Left cardiac atrium (tissue), 4 donors: ENCODE measurements around the gene MTHFD1L. TPM values are rescaled to one million over a fixed set of nuclear protein-coding genes. Genes with fewer than 3 reads are reported as not detected.
"Not testable (repeated sequence)": the region's sequence is repeated elsewhere in the genome, so short reads cannot be mapped to it uniquely, and the experiment has no call there.

ENCODE experiments used
- ATAC-seq, 2 donors: fragments of 200-7000 bp; cut with Tn5 transposase; one replicate each; pipeline ENCODE4 v1.9.1; 2020; ENCODE audit warnings: mild to moderate bottlenecking in 2 of 2, moderate library complexity in 2 of 2
- DNase-seq: peaks from one replicate; pipeline ENCODE4 v3.0.0-alpha.2; 2020
- intact Hi-C, 2 donors: fragments of 100-400 bp; cut with DNase I; formaldehyde crosslinking; loops; one replicate each; pipeline versions ENCODE4 v1.14.1 to v1.15.1; 2022 to 2023
- total RNA-seq, 2 donors: library from RNA; stranded (reverse); fragmentation: NEBNext Ultra II Directional; extraction: Animal tissue kit (Norgen Biotek cat#: 25700); gene quantifications; one replicate each; pipeline ENCODE4 v1.2.1, GENCODE V29; 2021
- donor health status: DM: no; HTN: yes; CAD: no.
- donor health status: DM: no; HTN: yes; CAD: no; lungs with severe emphysema.
- donor health status: DM: yes; HTN: yes; CAD: no.
- donor health status: Dilated cardiomyopathy.

MTHFD1L gene
- total RNA-seq, 2 donors from 2014 or later = 4.8 to 19.7 TPM

DNA sequence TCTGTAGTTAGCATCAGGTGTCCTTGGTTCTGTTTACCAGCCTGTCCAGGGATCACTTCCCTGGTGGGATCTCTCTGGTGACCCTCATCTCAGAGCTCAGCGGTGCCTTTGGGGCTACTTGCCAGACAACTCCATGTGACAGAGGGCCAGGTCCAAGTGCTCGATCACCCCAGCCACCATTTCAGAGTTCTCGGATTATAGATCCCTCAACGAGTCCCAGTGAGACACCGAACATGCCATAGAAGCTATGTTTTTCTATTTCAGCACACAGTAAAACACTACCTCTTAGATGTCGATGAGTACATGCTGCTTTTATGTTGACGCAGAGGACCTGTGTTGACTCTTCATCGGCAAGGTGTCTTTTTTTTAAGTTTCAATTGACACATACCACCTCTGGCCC, 204.1 kb downstream of the MTHFD1L start:
- no peak for DNase-seq
- intact Hi-C loops = no loop called here
- ATAC-seq = no peak

DNA sequence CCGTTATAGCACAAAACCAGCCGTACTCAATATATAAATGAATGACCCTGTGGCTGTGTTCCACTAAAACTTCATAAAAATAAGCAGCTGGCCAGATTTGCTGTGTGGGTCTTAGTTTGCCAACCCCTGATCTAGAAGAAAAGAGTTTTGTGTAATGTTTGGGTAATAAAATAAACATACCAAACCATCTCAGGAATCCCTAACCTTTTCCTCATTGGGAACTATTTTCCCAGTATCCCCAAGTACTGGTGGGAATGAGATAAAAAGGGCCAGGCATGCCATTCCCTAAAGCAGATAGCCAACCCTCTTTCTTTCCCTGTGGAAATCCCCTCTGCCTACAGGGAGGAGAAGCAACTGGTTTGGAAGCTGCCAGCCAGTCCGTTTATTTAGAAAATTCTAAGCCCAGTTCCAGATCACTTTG, 205.1 kb downstream of the MTHFD1L start:
- DNase-seq (no peak), ATAC-seq (peak; percentile 20 to 25)
- intact Hi-C loops = no loop called here

DNA sequence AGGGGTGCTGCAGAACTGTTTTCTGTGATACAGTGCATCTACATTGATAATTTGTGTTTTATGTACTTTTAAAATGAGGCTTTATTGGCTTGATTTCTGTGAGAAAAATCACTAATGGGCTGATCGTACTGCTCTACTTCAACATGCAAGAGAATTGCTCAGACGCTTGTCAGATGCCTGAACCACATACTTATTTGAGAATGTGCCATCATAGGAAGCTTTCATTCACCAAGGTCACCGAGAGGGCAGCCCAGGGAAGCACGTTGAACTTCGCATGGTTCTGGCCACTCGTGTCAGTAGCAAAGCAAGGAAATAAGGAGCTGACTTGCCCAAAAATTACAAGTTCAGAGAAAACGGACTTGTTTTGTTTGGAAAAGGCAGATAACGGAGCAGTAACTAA, 205.8 kb downstream of the MTHFD1L start:
- DNase-seq = peak; percentile 63
- ATAC-seq = peak; percentile 78 to 79
- intact Hi-C loops = no loop called here

DNA sequence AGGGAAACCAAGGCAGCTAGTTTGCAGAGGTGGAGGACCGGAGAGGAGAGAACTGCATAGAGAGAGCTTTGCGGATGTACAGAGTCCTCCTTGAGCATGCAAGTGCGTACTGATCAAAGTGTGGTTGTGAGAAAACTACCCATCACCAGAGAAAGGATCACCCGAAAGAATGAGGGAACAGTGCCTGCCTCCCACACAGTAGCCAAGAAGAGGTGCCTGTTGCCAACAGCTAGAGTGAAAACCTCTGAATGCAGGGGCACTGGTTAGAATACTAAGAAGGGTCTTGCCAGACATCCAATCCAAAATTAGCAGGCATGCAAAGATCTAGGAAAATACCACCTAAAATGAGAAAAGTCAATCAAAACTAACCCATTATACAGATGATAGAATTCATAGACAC, 207.6 kb downstream of the MTHFD1L start:
- DNase-seq = no peak
- intact Hi-C loops = no loop called here

DNA sequence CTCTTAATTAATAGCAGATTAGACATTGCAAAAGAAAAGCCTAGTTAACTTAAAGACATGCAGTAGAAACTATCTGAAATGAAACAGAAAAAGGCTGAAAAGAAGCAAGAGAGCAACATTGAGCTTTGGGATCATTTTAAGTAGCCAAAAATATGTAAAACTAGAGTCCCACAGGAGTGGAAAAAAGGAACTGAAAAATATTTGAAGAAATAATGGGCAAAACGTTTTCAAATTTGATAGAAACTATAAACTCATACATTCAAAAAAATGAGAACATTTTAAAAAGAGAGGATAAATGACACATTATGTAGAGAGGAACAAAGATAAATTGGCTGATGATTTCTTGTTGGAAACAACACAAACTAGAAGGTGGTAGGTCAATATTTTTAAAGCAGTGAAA, 208.2 kb downstream of the MTHFD1L start:
- no peak for ATAC-seq

More for the DNA sequence above, 207.6 kb downstream of the MTHFD1L start:
- no peak for ATAC-seq

DNA sequence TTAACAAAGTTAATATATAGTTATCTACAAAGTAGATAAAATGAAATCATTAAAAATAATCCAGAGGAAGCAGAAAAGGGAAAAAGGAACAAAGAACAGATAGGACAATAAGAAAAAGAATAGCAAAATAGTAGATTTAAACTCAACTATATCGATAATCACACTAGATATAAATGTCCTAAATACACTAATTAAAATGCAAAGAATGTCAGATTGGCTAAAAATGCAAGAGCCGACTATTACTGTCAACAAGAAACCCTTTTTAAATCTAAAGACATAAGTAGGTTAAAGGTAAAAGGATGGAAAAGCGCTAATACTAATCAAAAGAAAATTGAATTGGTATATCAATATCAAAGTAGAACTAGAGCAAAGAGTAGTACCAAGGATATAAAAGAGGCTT, 209.5 kb downstream of the MTHFD1L start:
- intact Hi-C loops = no loop called here
- ATAC-seq = no peak

More for the DNA sequence above, 208.2 kb downstream of the MTHFD1L start:
- no peak for DNase-seq
- intact Hi-C loops = no loop called here

DNA sequence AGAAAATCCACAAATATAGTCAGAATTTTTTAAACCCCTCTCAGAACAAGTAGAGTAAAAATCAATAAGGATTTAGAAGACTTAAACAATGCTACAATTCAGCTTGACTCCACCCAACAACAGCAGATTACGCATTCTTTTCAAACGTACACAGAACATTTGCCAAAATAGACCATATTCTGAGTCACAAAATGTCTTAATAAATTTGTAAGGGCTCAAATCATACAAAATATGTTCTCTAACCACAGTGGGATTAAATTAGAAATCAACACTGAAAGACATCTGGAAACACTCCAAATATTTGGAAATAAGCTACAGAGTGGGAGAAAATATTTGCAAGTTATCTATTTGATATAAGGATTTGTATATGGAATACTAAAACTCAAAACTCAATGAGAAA, 210.0 kb downstream of the MTHFD1L start:
- ATAC-seq = no peak
- intact Hi-C loops = no loop called here
- DNase-seq = no peak

More for the DNA sequence above, 209.5 kb downstream of the MTHFD1L start:
- no peak for DNase-seq

DNA sequence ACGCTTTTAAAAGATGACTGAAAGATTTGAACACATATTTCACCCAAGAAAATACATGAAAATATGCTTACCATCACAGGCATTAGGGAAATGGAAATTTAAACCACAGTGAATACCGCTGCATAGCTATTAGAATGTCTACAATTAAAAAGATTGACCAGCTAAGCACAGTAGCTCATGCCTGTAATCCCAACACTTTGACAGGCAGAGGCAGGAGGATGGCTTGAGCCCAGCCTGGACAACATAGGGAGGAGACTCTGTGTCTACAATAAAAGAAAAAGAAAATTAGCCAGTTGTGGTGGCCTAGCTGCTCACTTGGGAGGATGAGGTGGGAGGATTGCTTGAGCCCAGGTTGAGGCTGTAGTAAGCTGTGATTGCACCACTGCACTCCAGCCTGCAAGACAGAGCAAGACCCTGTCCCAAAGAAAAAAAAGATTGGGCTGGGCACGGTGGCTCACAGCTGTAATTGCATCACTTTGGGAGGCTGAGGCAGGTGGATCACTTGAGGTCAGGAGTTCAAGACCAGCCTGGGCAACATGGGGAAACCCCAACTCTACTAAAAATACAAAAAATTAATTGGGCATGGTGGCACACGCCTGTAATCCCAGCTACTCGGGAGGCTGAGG, 210.5 kb downstream of the MTHFD1L start:
- ATAC-seq = no peak
- intact Hi-C loops = no loop called here

DNA sequence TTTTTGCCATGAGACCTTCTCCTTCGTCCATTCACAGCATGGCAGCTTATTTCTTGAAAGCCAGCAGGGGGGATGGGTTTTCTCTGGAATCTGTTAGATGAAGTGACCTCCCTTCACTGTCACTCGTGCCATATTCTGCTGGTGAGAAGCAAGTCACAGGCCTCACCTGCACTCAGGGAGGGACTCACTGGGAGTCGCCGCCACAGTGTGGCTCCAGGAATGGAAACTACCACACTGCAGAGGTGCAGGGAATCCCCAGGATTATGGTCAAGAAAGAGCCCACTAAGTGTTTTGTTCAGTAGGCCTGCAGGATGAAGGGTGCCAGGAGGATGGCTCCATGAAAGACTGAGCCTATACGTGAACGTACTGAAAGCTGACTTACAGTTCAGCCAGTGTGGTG, 213.2 kb downstream of the MTHFD1L start:
- DNase-seq (no peak), ATAC-seq (no peak)
- intact Hi-C loops = no loop called here

More for the DNA sequence above, 210.5 kb downstream of the MTHFD1L start:
- no peak for DNase-seq

DNA sequence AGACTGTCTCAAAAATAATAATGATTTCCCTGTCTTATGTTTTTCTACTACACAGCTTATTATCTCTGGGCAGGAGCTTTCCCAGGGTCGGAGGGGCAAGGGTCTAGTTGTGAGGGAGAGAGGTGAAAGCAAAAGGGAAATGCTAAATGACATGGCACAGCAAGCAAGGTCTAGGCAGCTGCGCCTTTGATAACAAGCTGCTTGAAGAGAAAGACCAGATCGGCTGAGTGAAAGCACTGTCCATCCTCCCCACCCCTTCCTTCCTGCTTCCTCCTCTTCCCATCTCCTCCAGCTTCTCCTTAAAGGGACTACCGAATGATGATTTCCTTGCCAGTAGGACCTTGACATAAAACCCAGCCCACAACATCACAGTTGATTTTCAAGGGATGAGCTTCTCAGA, 216.2 kb downstream of the MTHFD1L start:
- DNase-seq = no peak
- intact Hi-C loops = no loop called here
- no peak for ATAC-seq

DNA sequence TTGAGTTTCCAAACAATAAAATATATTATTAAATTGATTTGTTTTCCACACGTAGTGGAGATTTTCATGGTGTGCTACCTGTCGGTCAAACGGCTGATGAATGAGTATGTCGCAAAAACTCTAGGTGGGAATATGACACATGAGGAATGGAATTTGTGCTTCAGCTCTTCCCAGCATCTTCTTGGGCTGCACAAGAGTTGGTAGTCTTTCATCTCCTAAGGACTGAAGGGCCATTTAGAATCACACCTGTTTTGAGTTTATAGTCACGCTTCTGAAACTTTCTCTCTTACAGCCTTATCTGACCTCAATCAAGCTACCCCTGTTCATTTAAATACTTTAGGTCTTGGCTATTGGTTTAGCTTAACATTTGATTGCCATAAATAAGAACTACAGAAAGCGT, 216.6 kb downstream of the MTHFD1L start:
- ATAC-seq = no peak
- intact Hi-C loops = no loop called here
- no peak for DNase-seq

DNA sequence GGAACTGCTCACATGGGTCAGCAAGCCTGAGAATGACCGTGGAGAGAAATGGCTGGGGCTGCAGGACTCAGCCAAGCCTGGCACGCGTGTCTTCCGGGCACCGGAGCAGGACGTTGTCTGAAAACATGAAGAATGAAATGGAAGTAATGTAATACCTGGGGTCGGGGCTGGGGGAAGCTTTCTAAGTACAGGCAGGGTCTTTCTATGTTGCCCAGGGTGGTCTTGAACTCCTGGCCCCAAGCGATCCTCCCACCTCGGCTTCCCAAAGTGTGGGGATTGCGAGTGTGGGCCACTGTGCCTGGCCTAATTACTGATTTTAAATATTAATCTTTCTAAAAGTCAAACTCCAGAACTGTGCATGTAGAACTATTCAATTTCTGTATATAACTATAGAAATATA, 218.8 kb downstream of the MTHFD1L start:
- no peak for ATAC-seq
- no peak for DNase-seq
- intact Hi-C loops = no loop called here

DNA sequence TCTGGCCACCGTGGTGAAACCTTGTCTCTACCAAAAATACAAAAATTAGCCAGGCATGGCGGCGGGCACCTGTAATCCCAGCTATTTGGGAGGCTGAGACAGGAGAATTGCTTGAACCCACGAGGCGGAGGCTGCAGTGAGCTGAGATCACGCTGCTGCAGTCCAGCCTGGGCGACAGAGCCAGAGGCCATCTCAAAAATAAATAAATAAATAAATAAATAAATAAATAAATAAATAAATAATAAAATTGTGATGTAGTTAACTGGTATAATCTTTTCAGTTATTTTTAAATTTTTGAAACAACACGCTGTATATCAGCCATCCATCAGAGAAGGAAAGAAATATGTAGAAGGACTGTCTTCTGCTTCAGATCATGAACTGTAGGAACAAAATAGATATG, 221.6 kb downstream of the MTHFD1L start:
- DNase-seq, ATAC-seq, intact Hi-C loops: not testable (repeated sequence)

DNA sequence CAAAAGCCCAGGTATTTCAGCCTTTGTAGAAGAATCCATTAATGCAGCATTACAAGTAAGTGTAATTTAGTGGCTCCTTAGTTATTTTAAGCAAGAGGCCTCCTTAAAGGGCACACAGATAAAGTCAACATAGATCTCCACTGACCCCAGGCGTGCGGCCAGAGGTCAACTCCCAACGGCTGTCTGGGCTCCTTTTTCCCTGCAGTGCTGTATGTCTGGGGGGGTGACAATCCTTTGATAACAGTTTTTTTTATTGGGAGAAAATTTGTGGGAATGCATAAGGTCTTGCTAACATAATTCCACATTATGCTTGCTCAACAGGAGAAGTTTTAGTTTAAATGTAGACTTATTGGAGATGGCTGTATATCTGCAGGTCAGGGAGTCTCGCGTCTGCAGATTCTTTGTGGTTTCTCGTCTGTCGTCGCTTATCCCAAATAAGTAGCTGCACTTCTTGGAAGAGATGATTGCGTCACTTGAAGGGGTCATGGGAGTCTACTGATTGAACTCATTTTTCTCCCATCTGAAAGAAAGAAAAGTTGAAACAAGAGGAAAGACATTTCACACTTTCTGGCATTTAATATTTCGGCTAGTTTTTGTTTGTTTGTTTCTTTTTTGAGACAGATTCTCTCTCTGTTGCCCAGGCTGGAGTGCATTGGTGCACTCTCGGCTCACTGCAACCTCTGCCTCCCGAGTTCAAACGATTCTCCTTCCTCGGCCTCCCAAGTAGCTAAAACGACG, 222.5 kb downstream of the MTHFD1L start:
- intact Hi-C loops = no loop called here
- ATAC-seq (peak; percentile 85 to 89), DNase-seq (peak; percentile 59)

DNA sequence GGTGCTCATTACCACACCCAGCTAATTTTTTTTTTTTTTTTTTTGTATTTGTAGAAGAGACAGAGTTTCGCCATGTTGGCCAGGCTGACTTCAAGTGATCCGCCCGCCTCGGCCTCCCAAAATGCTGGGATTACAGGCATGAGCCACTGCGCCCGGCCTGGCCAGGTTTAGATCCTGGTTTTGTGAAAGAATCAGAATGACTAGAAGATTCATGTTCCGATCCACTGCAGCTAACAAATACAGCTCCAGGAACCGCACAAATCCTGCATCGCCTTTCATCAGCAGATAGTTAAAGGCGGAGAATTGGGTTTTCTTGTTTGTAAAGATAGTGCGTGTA, 223.1 kb downstream of the MTHFD1L start:
- DNase-seq (no peak), ATAC-seq (no peak)
- intact Hi-C loops = no loop called here

DNA sequence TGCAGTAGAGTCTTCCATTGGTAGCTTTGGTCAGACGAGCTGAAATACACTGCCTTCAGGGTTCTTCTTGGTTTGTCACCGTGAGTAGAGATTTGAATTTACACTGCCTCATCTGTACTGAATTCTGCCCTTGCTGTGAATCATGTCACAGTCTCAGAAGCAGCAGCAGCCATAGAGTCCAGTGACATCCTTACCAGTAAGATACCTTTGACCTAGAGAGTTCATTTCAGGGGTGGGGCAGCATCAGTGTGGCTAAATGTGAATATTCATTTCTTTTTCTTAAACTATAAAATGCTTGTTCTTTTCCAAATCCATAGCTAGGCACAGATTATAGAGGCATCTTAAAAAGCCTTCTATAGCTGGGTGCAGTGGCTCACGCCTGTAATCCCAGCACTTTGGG, 223.5 kb downstream of the MTHFD1L start:
- no peak for ATAC-seq
- no peak for DNase-seq
- intact Hi-C loops = no loop called here

DNA sequence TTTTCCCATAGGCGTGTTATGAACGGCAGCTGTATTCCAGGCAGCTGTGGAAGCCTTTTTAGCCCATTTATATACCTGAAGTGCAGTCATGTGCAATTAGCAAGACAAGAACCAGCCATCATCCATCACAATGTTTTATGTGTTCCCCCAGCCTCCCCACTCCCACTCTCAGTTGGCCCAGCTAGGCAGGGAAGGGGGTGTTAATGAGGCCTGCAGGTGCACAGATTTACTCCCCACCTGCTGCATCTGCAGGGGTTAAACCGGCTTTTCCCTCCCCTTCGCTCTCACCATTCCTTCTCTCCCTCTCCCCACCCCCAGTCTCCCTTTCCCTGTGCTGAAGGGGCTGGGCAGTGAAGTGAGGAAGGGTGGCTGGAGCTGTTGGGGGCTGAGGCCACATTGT, 224.5 kb downstream of the MTHFD1L start:
- ATAC-seq (no peak), DNase-seq (no peak)
- intact Hi-C loops = no loop called here

DNA sequence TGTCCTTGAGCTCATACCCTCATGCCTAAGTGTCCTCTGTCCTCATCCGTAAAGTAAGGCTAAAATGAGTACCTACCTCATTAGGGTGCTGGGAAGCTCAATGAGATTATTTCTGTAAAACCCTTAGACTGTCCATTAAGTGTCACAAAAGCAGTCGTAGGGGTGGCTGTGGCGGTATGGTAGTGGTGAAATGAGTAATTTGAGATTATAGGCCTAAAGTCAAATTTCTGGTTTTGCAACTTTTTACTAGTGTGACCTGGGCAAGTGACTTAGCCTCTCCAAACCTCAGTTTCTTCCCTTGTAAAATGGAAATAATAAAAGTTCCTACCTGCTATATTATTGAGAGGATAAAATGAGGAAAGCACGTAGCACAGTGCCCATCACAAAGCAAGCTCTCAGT, 226.1 kb downstream of the MTHFD1L start:
- intact Hi-C loops = no loop called here
- ATAC-seq (no peak), DNase-seq (no peak)

DNA sequence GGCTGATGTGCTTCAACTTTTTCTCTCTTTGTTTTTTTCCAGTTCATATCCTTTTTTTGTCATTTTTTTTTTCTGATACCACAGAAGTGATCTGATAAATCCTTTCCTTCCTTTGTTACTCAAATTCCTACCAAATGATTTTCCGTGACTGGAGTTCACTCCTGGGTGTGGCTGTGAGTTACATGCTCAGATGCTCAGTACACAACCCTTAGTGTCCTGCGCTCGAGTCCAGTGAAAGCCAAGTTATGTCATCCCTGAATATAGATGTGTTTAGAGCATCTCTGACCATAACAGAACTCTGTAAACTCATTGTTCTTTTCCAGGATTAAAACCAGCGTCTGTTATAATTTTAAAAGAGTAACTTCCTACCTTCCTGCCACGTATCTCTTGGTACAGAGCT, 227.1 kb downstream of the MTHFD1L start:
- ATAC-seq (no peak), DNase-seq (no peak)
- intact Hi-C loops = no loop called here

DNA sequence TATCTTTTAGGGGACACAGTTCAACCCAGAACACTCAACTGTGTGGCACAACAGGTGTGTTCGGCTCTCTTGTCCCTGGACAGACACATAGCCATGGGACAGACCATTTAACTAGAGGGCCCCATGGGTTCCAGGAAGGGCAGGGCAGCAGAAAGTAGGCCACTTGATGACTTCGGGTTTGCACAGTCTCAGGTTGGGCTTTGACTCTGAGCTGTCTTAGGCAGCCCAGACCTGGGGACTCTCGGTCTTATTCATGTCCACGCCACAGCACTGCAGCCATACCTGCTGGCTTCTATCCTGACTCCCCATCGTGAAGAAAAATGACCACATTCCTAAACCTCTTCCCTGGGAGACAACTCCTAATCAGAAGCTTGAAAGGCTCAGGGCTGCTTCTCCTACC, 228.2 kb downstream of the MTHFD1L start:
- ATAC-seq = no peak
- no peak for DNase-seq
- intact Hi-C loops = no loop called here
